ENCODE results near the gene CUX1.

CUX1 gene

GRCh38 chr7:101957744-101958525 lies 140.5 kb downstream of the CUX1 start:
- DNase-seq (ENCODE audit: low spot score): no peak

GRCh38 chr7:101959342-101959741 lies 141.9 kb downstream of the CUX1 start:
- no peak for DNase-seq (ENCODE audit: low spot score)

- DNase-seq (ENCODE audit: low spot score): no peak
Observed at GRCh38 chr7:101959829-101960228, 142.4 kb downstream of the CUX1 start.

GRCh38 chr7:101960323-101960722 lies 142.9 kb downstream of the CUX1 start:
- no peak for DNase-seq (ENCODE audit: low spot score)

GRCh38 chr7:101960985-101961708 lies 143.7 kb downstream of the CUX1 start:
- DNase-seq (ENCODE audit: low spot score): no peak

GRCh38 chr7:101961811-101962210 lies 144.4 kb downstream of the CUX1 start:
- DNase-seq (ENCODE audit: low spot score): no peak

- no peak for DNase-seq (ENCODE audit: low spot score)
Observed at GRCh38 chr7:101963693-101964092, 146.3 kb downstream of the CUX1 start.

GRCh38 chr7:101964680-101965452 lies 147.4 kb downstream of the CUX1 start:
- no peak for DNase-seq (ENCODE audit: low spot score)

- DNase-seq (ENCODE audit: low spot score): no peak
Observed at GRCh38 chr7:101968720-101969466, 151.5 kb downstream of the CUX1 start.

GRCh38 chr7:101969997-101970585 lies 152.7 kb downstream of the CUX1 start:
- DNase-seq (ENCODE audit: low spot score): no peak

GRCh38 chr7:101970801-101971200 lies 153.4 kb downstream of the CUX1 start:
- DNase-seq (ENCODE audit: low spot score): no peak

- no peak for DNase-seq (ENCODE audit: low spot score)
Observed at GRCh38 chr7:101971457-101971856, 154.0 kb downstream of the CUX1 start.

- no peak for DNase-seq (ENCODE audit: low spot score)
Observed at GRCh38 chr7:101972627-101973026, 155.2 kb downstream of the CUX1 start.

- no peak for DNase-seq (ENCODE audit: low spot score)
Observed at GRCh38 chr7:101973130-101973529, 155.7 kb downstream of the CUX1 start.

GRCh38 chr7:101974393-101974792 lies 157.0 kb downstream of the CUX1 start:
- no peak for DNase-seq (ENCODE audit: low spot score)

- DNase-seq (ENCODE audit: low spot score): no peak
Observed at GRCh38 chr7:101975046-101975445, 157.6 kb downstream of the CUX1 start.

GRCh38 chr7:101976411-101976810 lies 159.0 kb downstream of the CUX1 start:
- DNase-seq (ENCODE audit: low spot score): no peak

- no peak for DNase-seq (ENCODE audit: low spot score)
Observed at GRCh38 chr7:101977249-101977648, 159.8 kb downstream of the CUX1 start.

GRCh38 chr7:101978683-101979082 lies 161.3 kb downstream of the CUX1 start:
- no peak for DNase-seq (ENCODE audit: low spot score)

- no peak for DNase-seq (ENCODE audit: low spot score)
Observed at GRCh38 chr7:101983147-101983811, 165.9 kb downstream of the CUX1 start.

All from HuH-7.5 (cell line).